Thyroid gland (tissue), 4 donors: ENCODE measurements around the gene RASGRF2. TPM values are rescaled to one million over a fixed set of nuclear protein-coding genes. Genes with fewer than 3 reads are reported as not detected.

Experiments
- DNase-seq, 2 donors: peaks; one replicate each; pipeline ENCODE4 v3.0.0-alpha.2; 2019
- H3K27ac ChIP-seq, 3 donors: fragments of 200-600 bp; sonication (generic); 1 replicate in 2 of 3; 2 replicates in 1 of 3; pipeline ENCODE4 v1.5.1; 2016 to 2019; ENCODE audit warnings: mild to moderate bottlenecking in 1 of 3, moderate library complexity in 1 of 3
- H3K27me3 ChIP-seq: fragments of 200-600 bp; sonication (generic); one replicate; pipeline ENCODE4 v1.5.1; 2019
- H3K36me3 ChIP-seq, 2 donors: fragments of 200-600 bp; sonication (generic); one replicate each; pipeline ENCODE4 v1.5.1; 2016 to 2019
- H3K4me1 ChIP-seq, 2 donors: fragments of 200-600 bp; sonication (generic); one replicate each; pipeline ENCODE4 v1.5.1; 2017 to 2019
- H3K4me3 ChIP-seq, 3 donors: fragments of 200-600 bp; sonication (generic); replicated peaks in 1 of 3; 1 replicate in 2 of 3; 2 replicates in 1 of 3; pipeline ENCODE4 v1.5.1; 2016; ENCODE audit warnings: mild to moderate bottlenecking in 1 of 3
- H3K9me3 ChIP-seq: fragments of 200-600 bp; sonication (generic); one replicate; pipeline ENCODE4 v1.5.1; 2017
- CTCF ChIP-seq, 6 experiments: fragments of 200-600 bp in 3 of 6; fragments of 450-650 bp in 3 of 6; sonication (generic) in 3 of 6; IDR thresholded peaks; one replicate each; pipeline ENCODE4 v1.5.1; 2016 to 2019; ENCODE audit warnings: antibody characterized with exemption in 6 of 6, mild to moderate bottlenecking in 2 of 6, inconsistent platforms in 1 of 6, moderate library complexity in 1 of 6
- POLR2A ChIP-seq, 2 donors: fragments of 450-650 bp; IDR thresholded peaks; one replicate each; pipeline ENCODE4 v1.6.1; 2017; ENCODE audit warnings: antibody characterized with exemption in 2 of 2, mild to moderate bottlenecking in 2 of 2, moderate library complexity in 1 of 2
- WGBS, 2 donors: methylation state at CpG; one replicate each; pipeline ENCODE4 v1.1.5; 2017; 5-methylcytosine and 5-hydroxymethylcytosine counted together
- intact Hi-C: fragments of 100-400 bp; cut with DNase I; formaldehyde crosslinking; loops from one replicate; pipeline ENCODE4 v1.15.1; 2023
- total RNA-seq, 4 donors: library from RNA; depleted of rRNA; stranded (reverse); fragments of >200 nt; gene quantifications; one replicate each; pipeline ENCODE4 v1.2.3, GENCODE V29; 2016

RASGRF2 gene
- total RNA-seq, 4 donors from 2014 or later: 9.2 to 18.8 (median 14.8) TPM

- Histone ChIP-seq H3K9me3 (no peaks in the 10 kb centered on the region), H3K27ac (no peak overlapping the region), H3K27me3 (no peaks in the 10 kb centered on the region), H3K36me3 (no peaks in the 10 kb centered on the region), H3K4me1 (peaks cover 15 to 29% of the 10 kb centered on the region in 2 donors), H3K4me3 (no peak overlapping the region)
- DNase-seq: no peak
- WGBS, 2 donors: 82 to 84% methylated on average over 8 of the region's 8 CpGs
- TF ChIP-seq CTCF (IDR thresholded peaks at IDR 0.05): no peak
- no peak for TF ChIP-seq POLR2A (IDR thresholded peaks at IDR 0.05)
- intact Hi-C loops: loop anchor here (10.0 kb wide), 1 partner anchor 64 kb away; no protein-coding TSS in a partner anchor
Measured at GRCh38 chr5:81230416-81230815, 270.3 kb downstream of the RASGRF2 start.

GRCh38 chr5:81232464-81233079 lies 272.4 kb downstream of the RASGRF2 start:
- Histone ChIP-seq H3K4me3 (peak overlapping the region in 2 of 3 donors; percentile 31 to 36), H3K4me1 (peaks cover 15 to 34% of the 10 kb centered on the region in 2 donors), H3K36me3 (no peaks in the 10 kb centered on the region), H3K9me3 (no peaks in the 10 kb centered on the region), H3K27ac (peak overlapping the region; percentile 41 to 54 (median 49)), H3K27me3 (no peaks in the 10 kb centered on the region)
- TF ChIP-seq POLR2A (IDR thresholded peaks at IDR 0.05) (no peak), CTCF (IDR thresholded peaks at IDR 0.05) (no peak)
- DNase-seq: peak; percentile 23 to 38
- intact Hi-C loops: loop anchor here (10.0 kb wide), 1 partner anchor 62 kb away; no protein-coding TSS in a partner anchor
- whole genome bisulfite sequencing, 2 donors: 50 to 74% methylated on average over 4 to 11 of the region's 12 CpGs

- DNase-seq: peak; percentile 91 to 94
- H3K9me3 ChIP-seq: no peaks in the 10 kb centered on the region
- no peak for TF ChIP-seq CTCF (IDR thresholded peaks at IDR 0.05)
- TF ChIP-seq POLR2A (IDR thresholded peaks at IDR 0.05): peak in 1 of 2 donors; percentile 87
- H3K27me3 ChIP-seq: no peaks in the 10 kb centered on the region
- no peaks in the 10 kb centered on the region for H3K36me3 ChIP-seq
- peak within 1 kb of the TSS; percentile 41 to 54 (median 49) for H3K27ac ChIP-seq
- WGBS, 2 donors: 1 to 7% methylated on average over 22 to 23 of the region's 28 CpGs
- H3K4me3 ChIP-seq: peak within 1 kb of the TSS in 2 of 3 donors; percentile 31 to 36
- intact Hi-C loops: loop anchor here (10.0 kb wide), 1 partner anchor 62 kb away; no protein-coding TSS in a partner anchor
- peaks cover 15 to 34% of the 10 kb centered on the region in 2 donors for H3K4me1 ChIP-seq
Measured at GRCh38 chr5:81233080-81233634, 273.0 kb downstream of the RASGRF2 start, which contains the start of gene CKMT2. CKMT2 (plus strand) TSS chr5:81233322; CDS start chr5:81251133, 17,811 bp downstream.

- intact Hi-C loops: loop anchor here (10.0 kb wide), 1 partner anchor 61 kb away; no protein-coding TSS in a partner anchor
- H3K9me3 ChIP-seq: no peaks in the 10 kb centered on the region
- H3K4me3 ChIP-seq: no peak overlapping the region
- peaks cover 15 to 34% of the 10 kb centered on the region in 2 donors for H3K4me1 ChIP-seq
- H3K36me3 ChIP-seq: no peaks in the 10 kb centered on the region
- peak overlapping the region in 2 of 3 donors; percentile 41 to 49 for H3K27ac ChIP-seq
- DNase-seq: no peak
- H3K27me3 ChIP-seq: no peaks in the 10 kb centered on the region
- no peak for TF ChIP-seq CTCF (IDR thresholded peaks at IDR 0.05)
- TF ChIP-seq POLR2A (IDR thresholded peaks at IDR 0.05): no peak
- 90 to 93% methylated on average over 7 of the region's 7 CpGs for WGBS, 2 donors
Measured at GRCh38 chr5:81234299-81234698, 274.1 kb downstream of the RASGRF2 start.

- 84% methylated on average over 3 of the region's 3 CpGs for WGBS, 2 donors
- TF ChIP-seq POLR2A (IDR thresholded peaks at IDR 0.05) (no peak), CTCF (IDR thresholded peaks at IDR 0.05) (no peak)
- H3K9me3 ChIP-seq: no peaks in the 10 kb centered on the region
- DNase-seq: peak in 1 of 2 donors; percentile 17
- no peaks in the 10 kb centered on the region for H3K27me3 ChIP-seq
- H3K36me3 ChIP-seq: no peaks in the 10 kb centered on the region
- H3K27ac ChIP-seq: peak overlapping the region in 2 of 3 donors; percentile 41 to 49
- peaks cover 15 to 34% of the 10 kb centered on the region in 2 donors for H3K4me1 ChIP-seq
- intact Hi-C loops: loop anchor here (10.0 kb wide), 1 partner anchor 60 kb away; no protein-coding TSS in a partner anchor
- H3K4me3 ChIP-seq: no peak overlapping the region
Measured at GRCh38 chr5:81234801-81235200, 274.6 kb downstream of the RASGRF2 start.
